Nephron (organoid): Measurements from ENCODE around the gene ITPA.

Experiments
- H3K27ac Mint-ChIP-seq, 3 experiments: 2 replicates each; pipeline ENCODE4 v1.8.0; 2020; ENCODE audit warnings: mixed read lengths in 3 of 3, mild to moderate bottlenecking in 2 of 3, moderate library complexity in 1 of 3
- H3K27me3 Mint-ChIP-seq: 2 replicates; pipeline ENCODE4 v1.8.0; 2021; ENCODE audit warnings: low read depth, mild to moderate bottlenecking, moderate library complexity, mixed read lengths
- H3K36me3 Mint-ChIP-seq: 2 replicates; pipeline ENCODE4 v1.8.0; 2020; ENCODE audit warnings: low read depth, mixed read lengths
- H3K4me1 Mint-ChIP-seq: 2 replicates; pipeline ENCODE4 v1.8.0; 2020; ENCODE audit warnings: mixed read lengths
- H3K4me3 Mint-ChIP-seq, 3 experiments: 2 replicates each; pipeline ENCODE4 v1.8.0; 2020; ENCODE audit warnings: mild to moderate bottlenecking in 3 of 3, mixed read lengths in 3 of 3, moderate library complexity in 2 of 3
- H3K9me3 Mint-ChIP-seq: 2 replicates; pipeline ENCODE4 v1.8.0; 2020; ENCODE audit warnings: mixed read lengths
- TF ChIP-seq, protein P1 (sequence below), 3 experiments: fragments of 200-600 bp; sonication (generic); IDR thresholded peaks; one replicate each; pipeline ENCODE4 v1.5.0; 2021; ENCODE audit warnings: antibody characterized with exemption in 3 of 3; ENCODE audit not compliant: unreplicated experiment in 3 of 3

ITPA gene

GRCh38 chr20:3226093-3226492 is 16.8 kb downstream of the ITPA start:
- Mint-ChIP-seq H3K36me3 (peaks cover 7% of the 10 kb centered on the region), H3K27me3 (no peaks in the 10 kb centered on the region), H3K4me1 (peaks cover 20% of the 10 kb centered on the region), H3K4me3 (no peak overlapping the region), H3K27ac (peak overlapping the region in 1 of 3 experiments; percentile 21), H3K9me3 (no peaks in the 10 kb centered on the region)
- TF ChIP-seq, protein P1, sequence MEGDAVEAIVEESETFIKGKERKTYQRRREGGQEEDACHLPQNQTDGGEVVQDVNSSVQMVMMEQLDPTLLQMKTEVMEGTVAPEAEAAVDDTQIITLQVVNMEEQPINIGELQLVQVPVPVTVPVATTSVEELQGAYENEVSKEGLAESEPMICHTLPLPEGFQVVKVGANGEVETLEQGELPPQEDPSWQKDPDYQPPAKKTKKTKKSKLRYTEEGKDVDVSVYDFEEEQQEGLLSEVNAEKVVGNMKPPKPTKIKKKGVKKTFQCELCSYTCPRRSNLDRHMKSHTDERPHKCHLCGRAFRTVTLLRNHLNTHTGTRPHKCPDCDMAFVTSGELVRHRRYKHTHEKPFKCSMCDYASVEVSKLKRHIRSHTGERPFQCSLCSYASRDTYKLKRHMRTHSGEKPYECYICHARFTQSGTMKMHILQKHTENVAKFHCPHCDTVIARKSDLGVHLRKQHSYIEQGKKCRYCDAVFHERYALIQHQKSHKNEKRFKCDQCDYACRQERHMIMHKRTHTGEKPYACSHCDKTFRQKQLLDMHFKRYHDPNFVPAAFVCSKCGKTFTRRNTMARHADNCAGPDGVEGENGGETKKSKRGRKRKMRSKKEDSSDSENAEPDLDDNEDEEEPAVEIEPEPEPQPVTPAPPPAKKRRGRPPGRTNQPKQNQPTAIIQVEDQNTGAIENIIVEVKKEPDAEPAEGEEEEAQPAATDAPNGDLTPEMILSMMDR (IDR thresholded peaks at IDR 0.05; ENCODE audit: unreplicated experiment in 3 of 3), result no peak

GRCh38 chr20:3226864-3227263 is 17.6 kb downstream of the ITPA start:
- TF ChIP-seq, protein P1 (IDR thresholded peaks at IDR 0.05; ENCODE audit: unreplicated experiment in 3 of 3), result no peak
- Mint-ChIP-seq H3K27me3 (no peaks in the 10 kb centered on the region), H3K9me3 (no peaks in the 10 kb centered on the region), H3K27ac (peak overlapping the region in 1 of 3 experiments; percentile 21), H3K4me3 (no peak overlapping the region), H3K4me1 (peaks cover 20% of the 10 kb centered on the region), H3K36me3 (no peaks in the 10 kb centered on the region)

- peaks cover 20% of the 10 kb centered on the region for H3K4me1 Mint-ChIP-seq
- H3K9me3 Mint-ChIP-seq, result no peaks in the 10 kb centered on the region
- no peak overlapping the region for H3K4me3 Mint-ChIP-seq
- no peak overlapping the region for H3K27ac Mint-ChIP-seq
- no peaks in the 10 kb centered on the region for H3K36me3 Mint-ChIP-seq
- no peaks in the 10 kb centered on the region for H3K27me3 Mint-ChIP-seq
- TF ChIP-seq, protein P1 (IDR thresholded peaks at IDR 0.05; ENCODE audit: unreplicated experiment in 3 of 3), result no peak
Observed at GRCh38 chr20:3227506-3227905, 18.2 kb downstream of the ITPA start.

- Mint-ChIP-seq H3K27ac (no peak overlapping the region), H3K4me1 (peaks cover 14% of the 10 kb centered on the region), H3K36me3 (no peaks in the 10 kb centered on the region), H3K27me3 (peaks cover 5% of the 10 kb centered on the region), H3K9me3 (no peaks in the 10 kb centered on the region), H3K4me3 (no peak overlapping the region)
- TF ChIP-seq, protein P1 (IDR thresholded peaks at IDR 0.05; ENCODE audit: unreplicated experiment in 3 of 3), result no peak
Observed at GRCh38 chr20:3227936-3228749, 18.8 kb downstream of the ITPA start.

GRCh38 chr20:3228750-3229032 is 19.4 kb downstream of the ITPA start:
- Mint-ChIP-seq H3K27me3 (peaks cover 5% of the 10 kb centered on the region), H3K9me3 (no peaks in the 10 kb centered on the region), H3K4me3 (no peak overlapping the region), H3K4me1 (peaks cover 8% of the 10 kb centered on the region), H3K27ac (no peak overlapping the region), H3K36me3 (no peaks in the 10 kb centered on the region)
- TF ChIP-seq, protein P1 (IDR thresholded peaks at IDR 0.05; ENCODE audit: unreplicated experiment in 3 of 3), result no peak

DNA sequence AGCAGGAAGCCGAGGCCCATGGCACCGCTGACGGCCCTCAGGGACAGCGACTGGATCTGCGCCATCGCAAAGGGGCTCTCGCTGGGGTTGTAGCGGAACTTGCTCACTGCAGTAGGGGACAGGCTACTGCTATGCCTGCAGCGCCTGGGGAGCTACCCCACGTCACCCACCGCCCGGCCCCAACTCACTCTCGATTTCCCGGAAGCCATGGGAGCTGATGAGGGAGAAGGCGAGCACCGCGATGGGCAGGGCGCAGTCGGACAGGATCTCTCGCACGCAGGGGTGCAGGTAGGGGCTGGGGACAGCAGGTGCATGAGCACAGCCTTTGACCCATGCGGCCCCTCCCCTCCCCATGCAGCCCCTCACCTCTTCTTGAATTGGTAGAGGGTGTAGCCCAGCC is 19.9 kb downstream of the ITPA start:
- H3K27me3 Mint-ChIP-seq, result peaks cover 5% of the 10 kb centered on the region
- H3K4me3 Mint-ChIP-seq, result no peak overlapping the region
- TF ChIP-seq, protein P1 (IDR thresholded peaks at IDR 0.05; ENCODE audit: unreplicated experiment in 3 of 3), result no peak
- H3K36me3 Mint-ChIP-seq, result no peaks in the 10 kb centered on the region
- no peak overlapping the region for H3K27ac Mint-ChIP-seq
- H3K9me3 Mint-ChIP-seq, result no peaks in the 10 kb centered on the region
- H3K4me1 Mint-ChIP-seq, result peaks cover 7% of the 10 kb centered on the region
